Urothelium cell line (cell line): Measurements from ENCODE around the gene ENPP7.

ENCODE experiments used
- DNase-seq: peaks from one replicate; pipeline ENCODE4 v3.0.0; 2011; ENCODE audit warnings: low spot score, mixed read lengths
- FAIRE-seq: peaks from 2 replicates; lab custom pipeline; 2011; peaks lifted over from hg19 to GRCh38; lab: Jason Lieb, UNC

Gene ENPP7

GRCh38 chr17:79730437-79730768 lies 340 bp upstream of the ENPP7 start:
- DNase-seq (no peak), FAIRE-seq (no peak)

GRCh38 chr17:79732254-79732653 lies 1.5 kb downstream of the ENPP7 start:
- no peak for DNase-seq
- no peak for FAIRE-seq

GRCh38 chr17:79732804-79733691 lies 2.3 kb downstream of the ENPP7 start:
- DNase-seq (no peak), FAIRE-seq (no peak)

GRCh38 chr17:79733692-79734070 lies 2.9 kb downstream of the ENPP7 start:
- FAIRE-seq (no peak), DNase-seq (no peak)

GRCh38 chr17:79735096-79735495 lies 4.4 kb downstream of the ENPP7 start:
- FAIRE-seq: peak; percentile 70
- no peak for DNase-seq

- no peak for DNase-seq
- no peak for FAIRE-seq
Measured at GRCh38 chr17:79737046-79737921, 6.5 kb downstream of the ENPP7 start.

- FAIRE-seq (peak; percentile 20), DNase-seq (no peak)
Measured at GRCh38 chr17:79737922-79738578, 7.3 kb downstream of the ENPP7 start.

GRCh38 chr17:79738643-79739042 lies 7.9 kb downstream of the ENPP7 start:
- DNase-seq (no peak), FAIRE-seq (no peak)

GRCh38 chr17:79739148-79740062 lies 8.7 kb downstream of the ENPP7 start:
- no peak for DNase-seq
- peak; percentile 48 for FAIRE-seq

GRCh38 chr17:79740413-79740812 lies 9.7 kb downstream of the ENPP7 start:
- no peak for FAIRE-seq
- no peak for DNase-seq

- DNase-seq: no peak
- no peak for FAIRE-seq
Measured at GRCh38 chr17:79741401-79741750, 10.6 kb downstream of the ENPP7 start.

- DNase-seq (peak; percentile 93), FAIRE-seq (no peak)
Measured at GRCh38 chr17:79741751-79742588, 11.2 kb downstream of the ENPP7 start.

- FAIRE-seq: no peak
- DNase-seq: no peak
Measured at GRCh38 chr17:79742589-79742918, 11.8 kb downstream of the ENPP7 start.

GRCh38 chr17:79742951-79743476 lies 12.3 kb downstream of the ENPP7 start:
- DNase-seq (no peak), FAIRE-seq (no peak)

GRCh38 chr17:79743614-79744013 lies 12.9 kb downstream of the ENPP7 start:
- FAIRE-seq: no peak

GRCh38 chr17:79745641-79746105 lies 14.9 kb downstream of the ENPP7 start:
- FAIRE-seq (no peak), DNase-seq (no peak)

More at GRCh38 chr17:79743614-79744013, 12.9 kb downstream of the ENPP7 start:
- no peak for DNase-seq

- DNase-seq: no peak
- FAIRE-seq: no peak
Measured at GRCh38 chr17:79746889-79747507, 16.3 kb downstream of the ENPP7 start.

GRCh38 chr17:79747508-79748294 lies 17.0 kb downstream of the ENPP7 start:
- DNase-seq: no peak
- peak; percentile 42 for FAIRE-seq
